Lower leg skin (tissue), 3 donors: ENCODE measurements around the gene BRSK1.

Experiments
- POLR2A ChIP-seq, 2 donors: fragments of 450-650 bp; IDR thresholded peaks; one replicate each; pipeline ENCODE4 v1.6.1; 2016 to 2017; ENCODE audit warnings: antibody characterized with exemption in 2 of 2, mild to moderate bottlenecking in 1 of 2, moderate library complexity in 1 of 2
- TF ChIP-seq, protein P1 (sequence below), 3 donors: fragments of 450-650 bp; IDR thresholded peaks; one replicate each; pipeline ENCODE4 v1.5.1; 2016; ENCODE audit warnings: antibody characterized with exemption in 3 of 3, mild to moderate bottlenecking in 3 of 3, moderate library complexity in 2 of 3

- TF ChIP-seq, protein P1, sequence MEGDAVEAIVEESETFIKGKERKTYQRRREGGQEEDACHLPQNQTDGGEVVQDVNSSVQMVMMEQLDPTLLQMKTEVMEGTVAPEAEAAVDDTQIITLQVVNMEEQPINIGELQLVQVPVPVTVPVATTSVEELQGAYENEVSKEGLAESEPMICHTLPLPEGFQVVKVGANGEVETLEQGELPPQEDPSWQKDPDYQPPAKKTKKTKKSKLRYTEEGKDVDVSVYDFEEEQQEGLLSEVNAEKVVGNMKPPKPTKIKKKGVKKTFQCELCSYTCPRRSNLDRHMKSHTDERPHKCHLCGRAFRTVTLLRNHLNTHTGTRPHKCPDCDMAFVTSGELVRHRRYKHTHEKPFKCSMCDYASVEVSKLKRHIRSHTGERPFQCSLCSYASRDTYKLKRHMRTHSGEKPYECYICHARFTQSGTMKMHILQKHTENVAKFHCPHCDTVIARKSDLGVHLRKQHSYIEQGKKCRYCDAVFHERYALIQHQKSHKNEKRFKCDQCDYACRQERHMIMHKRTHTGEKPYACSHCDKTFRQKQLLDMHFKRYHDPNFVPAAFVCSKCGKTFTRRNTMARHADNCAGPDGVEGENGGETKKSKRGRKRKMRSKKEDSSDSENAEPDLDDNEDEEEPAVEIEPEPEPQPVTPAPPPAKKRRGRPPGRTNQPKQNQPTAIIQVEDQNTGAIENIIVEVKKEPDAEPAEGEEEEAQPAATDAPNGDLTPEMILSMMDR (IDR thresholded peaks at IDR 0.05) = no peak
- no peak for TF ChIP-seq POLR2A (IDR thresholded peaks at IDR 0.05)
These were observed 22.3 kb downstream of the BRSK1 start for GRCh38 chr19:55305983-55306562.
